ENCODE results near the gene MEIOSIN.

The MEIOSIN gene

GRCh38 chr19:45789035-45789786 lies 56.0 kb downstream of the MEIOSIN start:
- no peaks in the 10 kb centered on the region for H3K9me3 ChIP-seq (ENCODE audit: insufficient read depth, low read length)
- peaks cover 8% of the 10 kb centered on the region for H3K4me1 ChIP-seq (ENCODE audit: insufficient read depth, insufficient read length)
- H3K9ac ChIP-seq (ENCODE audit: insufficient read length, low read depth), result no peak overlapping the region
- H3K36me3 ChIP-seq (ENCODE audit: insufficient read depth, insufficient read length, low read length), result peaks cover 59% of the 10 kb centered on the region
- no peak for TF ChIP-seq SUZ12 (IDR thresholded peaks at IDR 0.05; ENCODE audit: extremely low read depth, insufficient read depth, insufficient read length)
- no peak for TF ChIP-seq ZNF274 (IDR thresholded peaks at IDR 0.05; ENCODE audit: low read depth, low read length)
- TF ChIP-seq YY1 (IDR thresholded peaks at IDR 0.05; ENCODE audit: insufficient read depth, insufficient read length), result no peak
- no peaks in the 10 kb centered on the region for H3K27me3 ChIP-seq (ENCODE audit: insufficient read depth, insufficient read length)
- no peak for DNase-seq (ENCODE audit: low read depth, low spot score)
- H3K4me3 ChIP-seq (ENCODE audit: insufficient read length, low read depth), result no peak overlapping the region

- DNase-seq (ENCODE audit: low read depth, low spot score), result no peak
- no peak overlapping the region for H3K9ac ChIP-seq (ENCODE audit: insufficient read length, low read depth)
- no peaks in the 10 kb centered on the region for H3K27me3 ChIP-seq (ENCODE audit: insufficient read depth, insufficient read length)
- TF ChIP-seq SUZ12 (IDR thresholded peaks at IDR 0.05; ENCODE audit: extremely low read depth, insufficient read depth, insufficient read length) (no peak), YY1 (IDR thresholded peaks at IDR 0.05; ENCODE audit: insufficient read depth, insufficient read length) (no peak), ZNF274 (IDR thresholded peaks at IDR 0.05; ENCODE audit: low read depth, low read length) (no peak)
- no peak overlapping the region for H3K4me3 ChIP-seq (ENCODE audit: insufficient read length, low read depth)
- peaks cover 43% of the 10 kb centered on the region for H3K36me3 ChIP-seq (ENCODE audit: insufficient read depth, insufficient read length, low read length)
- peaks cover 5% of the 10 kb centered on the region for H3K4me1 ChIP-seq (ENCODE audit: insufficient read depth, insufficient read length)
- H3K9me3 ChIP-seq (ENCODE audit: insufficient read depth, low read length), result no peaks in the 10 kb centered on the region
These were observed 57.7 kb downstream of the MEIOSIN start for GRCh38 chr19:45790942-45791341.

GRCh38 chr19:45791744-45792469 lies 58.7 kb downstream of the MEIOSIN start:
- H3K27me3 ChIP-seq (ENCODE audit: insufficient read depth, insufficient read length), result no peaks in the 10 kb centered on the region
- peaks cover 34% of the 10 kb centered on the region for H3K36me3 ChIP-seq (ENCODE audit: insufficient read depth, insufficient read length, low read length)
- no peaks in the 10 kb centered on the region for H3K9me3 ChIP-seq (ENCODE audit: insufficient read depth, low read length)
- no peak for DNase-seq (ENCODE audit: low read depth, low spot score)
- peak overlapping the region; percentile 92 for H3K9ac ChIP-seq (ENCODE audit: insufficient read length, low read depth)
- H3K4me1 ChIP-seq (ENCODE audit: insufficient read depth, insufficient read length), result peaks cover 5% of the 10 kb centered on the region
- no peak for TF ChIP-seq YY1 (IDR thresholded peaks at IDR 0.05; ENCODE audit: insufficient read depth, insufficient read length)
- no peak for TF ChIP-seq ZNF274 (IDR thresholded peaks at IDR 0.05; ENCODE audit: low read depth, low read length)
- TF ChIP-seq SUZ12 (IDR thresholded peaks at IDR 0.05; ENCODE audit: extremely low read depth, insufficient read depth, insufficient read length), result no peak
- peak overlapping the region; percentile 82 for H3K4me3 ChIP-seq (ENCODE audit: insufficient read length, low read depth)

- H3K9me3 ChIP-seq (ENCODE audit: insufficient read depth, low read length), result no peaks in the 10 kb centered on the region
- peaks cover 5% of the 10 kb centered on the region for H3K4me1 ChIP-seq (ENCODE audit: insufficient read depth, insufficient read length)
- peak within 1 kb of the TSS; percentile 92 for H3K9ac ChIP-seq (ENCODE audit: insufficient read length, low read depth)
- H3K4me3 ChIP-seq (ENCODE audit: insufficient read length, low read depth), result peak within 1 kb of the TSS; percentile 82
- TF ChIP-seq ZNF274 (IDR thresholded peaks at IDR 0.05; ENCODE audit: low read depth, low read length), result no peak
- peak; percentile 42 for TF ChIP-seq YY1 (IDR thresholded peaks at IDR 0.05; ENCODE audit: insufficient read depth, insufficient read length)
- no peak for TF ChIP-seq SUZ12 (IDR thresholded peaks at IDR 0.05; ENCODE audit: extremely low read depth, insufficient read depth, insufficient read length)
- DNase-seq (ENCODE audit: low read depth, low spot score), result peak; percentile 95
- peaks cover 27% of the 10 kb centered on the region for H3K36me3 ChIP-seq (ENCODE audit: insufficient read depth, insufficient read length, low read length)
- H3K27me3 ChIP-seq (ENCODE audit: insufficient read depth, insufficient read length), result no peaks in the 10 kb centered on the region
These were observed 59.4 kb downstream of the MEIOSIN start, which contains the start of gene DMWD for GRCh38 chr19:45792470-45793177. Gene DMWD (minus strand): TSS chr19:45792845. CDS start chr19:45792756, 89 bp downstream.

GRCh38 chr19:45793178-45793564 lies 59.9 kb downstream of the MEIOSIN start:
- Histone ChIP-seq H3K9ac (ENCODE audit: insufficient read length, low read depth) (no peak overlapping the region), H3K27me3 (ENCODE audit: insufficient read depth, insufficient read length) (no peaks in the 10 kb centered on the region)
- TF ChIP-seq SUZ12 (IDR thresholded peaks at IDR 0.05; ENCODE audit: extremely low read depth, insufficient read depth, insufficient read length), result no peak
- no peak for TF ChIP-seq ZNF274 (IDR thresholded peaks at IDR 0.05; ENCODE audit: low read depth, low read length)
- TF ChIP-seq YY1 (IDR thresholded peaks at IDR 0.05; ENCODE audit: insufficient read depth, insufficient read length), result no peak

GRCh38 chr19:45793876-45794275 lies 60.6 kb downstream of the MEIOSIN start:
- Histone ChIP-seq H3K9me3 (ENCODE audit: insufficient read depth, low read length) (no peaks in the 10 kb centered on the region), H3K27me3 (ENCODE audit: insufficient read depth, insufficient read length) (no peaks in the 10 kb centered on the region), H3K4me3 (ENCODE audit: insufficient read length, low read depth) (no peak overlapping the region), H3K9ac (ENCODE audit: insufficient read length, low read depth) (no peak overlapping the region), H3K4me1 (ENCODE audit: insufficient read depth, insufficient read length) (peaks cover 5% of the 10 kb centered on the region), H3K36me3 (ENCODE audit: insufficient read depth, insufficient read length, low read length) (peaks cover 16% of the 10 kb centered on the region)
- no peak for DNase-seq (ENCODE audit: low read depth, low spot score)
- TF ChIP-seq ZNF274 (IDR thresholded peaks at IDR 0.05; ENCODE audit: low read depth, low read length) (no peak), SUZ12 (IDR thresholded peaks at IDR 0.05; ENCODE audit: extremely low read depth, insufficient read depth, insufficient read length) (no peak), YY1 (IDR thresholded peaks at IDR 0.05; ENCODE audit: insufficient read depth, insufficient read length) (no peak)

More at GRCh38 chr19:45793178-45793564, 59.9 kb downstream of the MEIOSIN start:
- Histone ChIP-seq H3K4me1 (ENCODE audit: insufficient read depth, insufficient read length) (peaks cover 5% of the 10 kb centered on the region), H3K4me3 (ENCODE audit: insufficient read length, low read depth) (no peak overlapping the region), H3K36me3 (ENCODE audit: insufficient read depth, insufficient read length, low read length) (peaks cover 23% of the 10 kb centered on the region), H3K9me3 (ENCODE audit: insufficient read depth, low read length) (no peaks in the 10 kb centered on the region)
- DNase-seq (ENCODE audit: low read depth, low spot score), result no peak
